IMR-90 (cell line): ENCODE measurements around the gene LAMA3. TPM values are rescaled to one million over a fixed set of nuclear protein-coding genes. Genes with fewer than 3 reads are reported as not detected.

Experiments
- ATAC-seq: fragments of 200-7000 bp; cut with Tn5 transposase; 2 replicates; pipeline ENCODE4 v1.9.1; 2020; ENCODE audit warnings: low read depth, mild to moderate bottlenecking, moderate library complexity
- BruUV-seq: library from RNA; stranded (reverse); fragments of 400-500 nt; replicated peaks from 2 replicates; lab custom pipeline; 2021; lab: Mats Ljungman, UMichigan
- CTCF ChIA-PET: fragments of 300-600 bp; formaldehyde crosslinking; extraction: SDS; loops from one replicate; lab custom pipeline; 2021; ENCODE audit warnings: antibody characterized with exemption; lab: Yijun Ruan, JAX
- POLR2A ChIA-PET: fragments of 300-600 bp; sonication (Branson Sonifier 250); formaldehyde crosslinking; loops from one replicate; lab custom pipeline; 2022; ENCODE audit warnings: antibody characterized with exemption; ENCODE audit not compliant: unreplicated experiment; lab: Charles Lee
- DNase-seq: peaks from one replicate; pipeline ENCODE4 v3.0.0; 2013
- H2AFZ ChIP-seq: replicated peaks from 2 replicates; pipeline ENCODE3; 2013; ENCODE audit warnings: low read length, mild to moderate bottlenecking; ENCODE audit not compliant: poor library complexity
- H2AK5ac ChIP-seq: 2 replicates; pipeline ENCODE4 v1.6.1; 2013; ENCODE audit warnings: low read depth, low read length, inconsistent platforms
- H2AK9ac ChIP-seq: replicated peaks from 2 replicates; pipeline ENCODE3; 2013; ENCODE audit warnings: mild to moderate bottlenecking, low read depth, low read length, moderate library complexity; ENCODE audit not compliant: poor library complexity
- H2BK120ac ChIP-seq: 2 replicates; pipeline ENCODE4 v1.6.1; 2013; ENCODE audit warnings: low read depth, low read length, inconsistent platforms
- H2BK15ac ChIP-seq: 3 replicates; pipeline ENCODE4 v1.6.1; 2013; ENCODE audit warnings: low read depth, low read length, inconsistent platforms
- H2BK20ac ChIP-seq: 2 replicates; pipeline ENCODE4 v1.6.1; 2013; ENCODE audit warnings: low read depth, mild to moderate bottlenecking, inconsistent platforms, low read length, moderate library complexity
- H2BK5ac ChIP-seq: 2 replicates; pipeline ENCODE4 v1.6.1; 2013; ENCODE audit warnings: mild to moderate bottlenecking, low read depth, low read length, inconsistent platforms; ENCODE audit not compliant: poor library complexity, severe bottlenecking
- H3K14ac ChIP-seq: replicated peaks from 2 replicates; pipeline ENCODE4 v1.6.1; 2013; ENCODE audit warnings: low read depth, low read length, inconsistent platforms
- H3K18ac ChIP-seq: 2 replicates; pipeline ENCODE4 v1.6.1; 2013; ENCODE audit warnings: low read depth, low read length, control low read depth
- H3K23ac ChIP-seq: 2 replicates; pipeline ENCODE4 v1.6.1; 2013; ENCODE audit warnings: low read depth, low read length, inconsistent platforms
- H3K27ac ChIP-seq: 2 replicates; pipeline ENCODE4 v1.5.1; 2013; ENCODE audit warnings: mild to moderate bottlenecking, control low read depth, low read length; ENCODE audit not compliant: insufficient read depth
- H3K27me3 ChIP-seq: 2 replicates; pipeline ENCODE4 v1.6.1; 2013; ENCODE audit warnings: low read length; ENCODE audit not compliant: control insufficient read depth, insufficient read depth
- H3K36me3 ChIP-seq: 2 replicates; pipeline ENCODE4 v1.6.1; 2013; ENCODE audit warnings: low read length, mixed read lengths; ENCODE audit not compliant: control insufficient read depth, insufficient read depth
- H3K4ac ChIP-seq: 2 replicates; pipeline ENCODE4 v1.6.1; 2013; ENCODE audit warnings: low read depth, low read length, inconsistent platforms
- H3K4me1 ChIP-seq: 2 replicates; pipeline ENCODE4 v1.6.1; 2013; ENCODE audit warnings: low read length, mixed read lengths; ENCODE audit not compliant: control insufficient read depth, insufficient read depth
- H3K4me2 ChIP-seq: 2 replicates; pipeline ENCODE4 v1.6.1; 2013; ENCODE audit warnings: low read depth, mild to moderate bottlenecking, control low read depth, low read length, moderate library complexity
- H3K4me3 ChIP-seq: 2 replicates; pipeline ENCODE4 v1.5.1; 2013; ENCODE audit warnings: low read depth, mild to moderate bottlenecking, control low read depth, low read length, moderate library complexity; ENCODE audit not compliant: insufficient read depth
- H3K56ac ChIP-seq: 2 replicates; pipeline ENCODE4 v1.6.1; 2013; ENCODE audit warnings: low read length, inconsistent platforms; ENCODE audit not compliant: insufficient read depth; ENCODE audit errors: extremely low read depth
- H3K79me1 ChIP-seq, 2 experiments: 2 replicates each; pipeline ENCODE4 v1.6.1; 2013; ENCODE audit warnings: low read length in 2 of 2, inconsistent platforms in 1 of 2, low read depth in 1 of 2
- H3K9ac ChIP-seq: 2 replicates; pipeline ENCODE4 v1.6.1; 2013; ENCODE audit warnings: low read depth, low read length, control low read depth
- H3K9me1 ChIP-seq: 2 replicates; pipeline ENCODE4 v1.6.1; 2013; ENCODE audit warnings: low read length, inconsistent platforms; ENCODE audit not compliant: insufficient read depth
- H3K9me3 ChIP-seq: 2 replicates; pipeline ENCODE4 v1.6.1; 2013; ENCODE audit warnings: low read length; ENCODE audit not compliant: control insufficient read depth, insufficient read depth
- H4K20me1 ChIP-seq: 2 replicates; pipeline ENCODE4 v1.6.1; 2013; ENCODE audit warnings: low read length, inconsistent platforms; ENCODE audit not compliant: insufficient read depth
- H4K5ac ChIP-seq: 2 replicates; pipeline ENCODE4 v1.6.1; 2013; ENCODE audit warnings: mild to moderate bottlenecking, low read depth, low read length, control low read depth
- H4K8ac ChIP-seq, 2 experiments: 2 replicates each; pipeline ENCODE4 v1.6.1; 2013; ENCODE audit warnings: low read depth in 2 of 2, low read length in 2 of 2, control low read depth in 1 of 2, inconsistent platforms in 1 of 2
- H4K91ac ChIP-seq: 2 replicates; pipeline ENCODE4 v1.6.1; 2013; ENCODE audit warnings: low read depth, low read length, inconsistent platforms; ENCODE audit not compliant: insufficient read depth
- BHLHE40 ChIP-seq: fragments of 150-350 bp; IDR thresholded peaks from 2 replicates; pipeline ENCODE4 v1.6.1; 2016; ENCODE audit warnings: mild to moderate bottlenecking, low read depth, low read length
- CEBPB ChIP-seq: IDR thresholded peaks from 2 replicates; pipeline ENCODE4 v1.6.1; 2012; ENCODE audit warnings: low read depth, low read length, improper control_type of control experiment
- WGBS, 2 experiments: methylation state at CpG; one replicate each; pipeline versions ENCODE4 v1.1.5 to v1.1.7; 2013; ENCODE audit warnings: missing lambda C conversion rate in 2 of 2; ENCODE audit not compliant: insufficient read length in 1 of 2; ENCODE audit errors: extremely low coverage in 2 of 2; 5-methylcytosine and 5-hydroxymethylcytosine counted together
- dilution Hi-C: fragments of 300-500 bp; cut with HindIII; formaldehyde crosslinking; loops from one replicate; pipeline ENCODE4 v1.14.3; 2018; ENCODE audit warnings: low sequenced_read_pairs; ENCODE audit not compliant: unreplicated experiment
- in situ Hi-C: fragments of 300-500 bp; cut with MboI; formaldehyde crosslinking; loops from 3 replicates; pipeline ENCODE4 v1.14.3; 2019; ENCODE audit warnings: low sequenced_read_pairs, inconsistent platforms, mixed read lengths
- intact Hi-C: fragments of 100-400 bp; cut with micrococcal nuclease; formaldehyde crosslinking; loops from 2 replicates; pipeline ENCODE4 v1.10.0; 2022
- polyA plus RNA-seq, 3 experiments: library from polyadenylated mRNA; depleted of rRNA; stranded (reverse); fragments of >200 nt; gene quantifications; 2 replicates each; pipeline ENCODE4 v1.2.3, GENCODE V29; 2012; ENCODE audit warnings: low replicate concordance in 1 of 3
- total RNA-seq: library from RNA; depleted of rRNA; stranded (reverse); fragments of >200 nt; gene quantifications from 2 replicates; pipeline ENCODE4 v1.2.3, GENCODE V29; 2012

Gene LAMA3
- total and polyA plus RNA-seq, 2 of the 4 experiments (the other 2 are of a cell fraction) = 0.18 to 0.19 TPM

GRCh38 chr18:23733895-23734294 lies 44.6 kb downstream of the LAMA3 start:
- Histone ChIP-seq H3K27ac (no peak overlapping the region), H2AK5ac (no peak overlapping the region), H2AK9ac (no peak overlapping the region), H2BK120ac (no peak overlapping the region), H3K79me1 (no peaks in the 10 kb centered on the region), H3K18ac (no peak overlapping the region), H3K14ac (no peak overlapping the region), H2BK20ac (no peak overlapping the region), H4K91ac (no peak overlapping the region), H3K36me3 (no peaks in the 10 kb centered on the region), H3K27me3 (peaks cover 44% of the 10 kb centered on the region), H3K4me2 (no peak overlapping the region), H3K4me1 (no peaks in the 10 kb centered on the region), H3K4me3 (no peak overlapping the region), H3K56ac (no peak overlapping the region), H4K8ac (no peak overlapping the region), H2BK15ac (no peak overlapping the region), H3K9me3 (no peaks in the 10 kb centered on the region), H3K9ac (no peak overlapping the region), H2AFZ (no peak overlapping the region), H3K9me1 (no peaks in the 10 kb centered on the region; the same call in 1 of the 2 replicates), H3K23ac (no peak overlapping the region), H4K5ac (no peak overlapping the region), H4K20me1 (no peaks in the 10 kb centered on the region), H2BK5ac (no peak overlapping the region), H3K4ac (no peak overlapping the region)
- 58% methylated on average over 2 of the region's 7 CpGs; no CpG with 5 or more reads in 1 of the 2 experiments for WGBS, 2 experiments
- no peak for ATAC-seq
- no peak for TF ChIP-seq BHLHE40
- peak; percentile 64 for TF ChIP-seq CEBPB
- CTCF ChIA-PET = no interaction called here
- no TSS peak for BruUV-seq
- dilution Hi-C loops (no loop called here), in situ Hi-C loops (no loop called here), intact Hi-C loops (no loop called here)
- no peak for DNase-seq
- POLR2A ChIA-PET = no interaction called here
